Activated CD8-positive, alpha-beta memory T cell treated with anti-CD3 and anti-CD28 coated beads for 48 hours (primary cell): Measurements from ENCODE around the gene FES.
"Not testable (repeated sequence)": the region's sequence is repeated elsewhere in the genome, so short reads cannot be mapped to it uniquely, and the experiment has no call there.

Experiments used
- DNase-seq, 3 experiments: peaks; one replicate each; pipeline ENCODE4 v3.0.0-alpha.2; 2020; ENCODE audit warnings: low read depth in 2 of 3, low spot score in 2 of 3

FES gene

GRCh38 chr15:90883976-90884718, at the start of gene FES:
Gene FES, plus strand, starts transcription at chr15:90884504. Its CDS starts 542 bp downstream, at chr15:90885046.
- no peak for DNase-seq

GRCh38 chr15:90834626-90835025, 49.7 kb upstream of the FES start:
- DNase-seq: no peak

- no peak for DNase-seq
Observed at GRCh38 chr15:90836296-90836871, 47.9 kb upstream of the FES start.

GRCh38 chr15:90837094-90837493, 47.2 kb upstream of the FES start:
- DNase-seq: no peak

GRCh38 chr15:90838139-90838538, 46.2 kb upstream of the FES start:
- peak; percentile 62 to 79 (median 78) for DNase-seq

- DNase-seq: no peak
Observed at GRCh38 chr15:90838544-90838943, 45.8 kb upstream of the FES start.

GRCh38 chr15:90839187-90840071, 44.9 kb upstream of the FES start:
- no peak for DNase-seq

GRCh38 chr15:90840157-90840855, 44.0 kb upstream of the FES start:
- DNase-seq: no peak

- no peak for DNase-seq
Observed at GRCh38 chr15:90840954-90841353, 43.4 kb upstream of the FES start.

- DNase-seq: no peak
Observed at GRCh38 chr15:90844696-90845095, 39.6 kb upstream of the FES start.

- no peak for DNase-seq
Observed at GRCh38 chr15:90845201-90845949, 38.9 kb upstream of the FES start.

- DNase-seq: not testable (repeated sequence)
Observed at GRCh38 chr15:90849424-90849823, 34.9 kb upstream of the FES start.

- DNase-seq: peak in 1 of 3 experiments; percentile 30
Observed at GRCh38 chr15:90851114-90851513, 33.2 kb upstream of the FES start.

GRCh38 chr15:90851940-90852339, 32.4 kb upstream of the FES start:
- no peak for DNase-seq

- no peak for DNase-seq
Observed at GRCh38 chr15:90855139-90855538, 29.2 kb upstream of the FES start.

GRCh38 chr15:90857337-90857736, 27.0 kb upstream of the FES start:
- no peak for DNase-seq

GRCh38 chr15:90857883-90858443, 26.3 kb upstream of the FES start:
- no peak for DNase-seq

GRCh38 chr15:90859234-90860131, 24.8 kb upstream of the FES start:
- no peak for DNase-seq

- no peak for DNase-seq
Observed at GRCh38 chr15:90860450-90860849, 23.9 kb upstream of the FES start.
